HFFc6 (cell line): ENCODE data around the gene MS4A6A. TPM values are rescaled to one million over a fixed set of nuclear protein-coding genes. Genes with fewer than 3 reads are reported as not detected.

ENCODE experiments used
- DNase-seq: peaks from one replicate; pipeline ENCODE4 v3.0.0-alpha.2; 2018
- H3K27ac Mint-ChIP-seq: 2 replicates; pipeline ENCODE4 v1.8.0; 2020; ENCODE audit warnings: mild to moderate bottlenecking, mixed read lengths
- H3K27me3 Mint-ChIP-seq: 2 replicates; pipeline ENCODE4 v1.8.0; 2021; ENCODE audit warnings: mild to moderate bottlenecking, moderate library complexity, mixed read lengths; ENCODE audit not compliant: insufficient read depth
- H3K36me3 Mint-ChIP-seq: 2 replicates; pipeline ENCODE4 v1.8.0; 2021; ENCODE audit warnings: low read depth, mixed read lengths
- H3K4me1 Mint-ChIP-seq: 2 replicates; pipeline ENCODE4 v1.8.0; 2020; ENCODE audit warnings: low read depth, mixed read lengths
- H3K4me3 Mint-ChIP-seq: 2 replicates; pipeline ENCODE4 v1.8.0; 2020; ENCODE audit warnings: mild to moderate bottlenecking, moderate library complexity, mixed read lengths
- H3K9me3 Mint-ChIP-seq: 2 replicates; pipeline ENCODE4 v1.8.0; 2020; ENCODE audit warnings: mild to moderate bottlenecking, mixed read lengths
- CTCF ChIP-seq: fragments of 200-600 bp; sonication (generic); IDR thresholded peaks from 2 replicates; pipeline ENCODE4 v1.5.0; 2021; ENCODE audit warnings: antibody characterized with exemption, mild to moderate bottlenecking
- total RNA-seq, 6 experiments: library from RNA; stranded (reverse); fragmentation: NEBNext Ultra II Directional; extraction: Animal tissue kit (Norgen Biotek cat#: 25700); gene quantifications; 2 replicates in 1 of 6; 3 replicates in 5 of 6; pipeline ENCODE4 v1.2.3, GENCODE V29; 2021

The MS4A6A gene
- total RNA-seq, 6 experiments from 2014 or later: not detected

- DNase-seq: no peak
- H3K4me3 Mint-ChIP-seq: no peak overlapping the region
- no peak for TF ChIP-seq CTCF
- no peak overlapping the region for H3K27ac Mint-ChIP-seq
- H3K27me3 Mint-ChIP-seq: no peaks in the 10 kb centered on the region
- peaks cover 15% of the 10 kb centered on the region for H3K9me3 Mint-ChIP-seq
- H3K4me1 Mint-ChIP-seq: no peaks in the 10 kb centered on the region
- H3K36me3 Mint-ChIP-seq: no peaks in the 10 kb centered on the region
Measured at GRCh38 chr11:60214386-60214785, 31.5 kb upstream of the MS4A6A start.

GRCh38 chr11:60211206-60211605 lies 28.3 kb upstream of the MS4A6A start:
- TF ChIP-seq CTCF: no peak
- Mint-ChIP-seq H3K9me3 (peaks cover 6% of the 10 kb centered on the region), H3K27me3 (no peaks in the 10 kb centered on the region), H3K27ac (no peak overlapping the region), H3K4me3 (no peak overlapping the region), H3K36me3 (no peaks in the 10 kb centered on the region), H3K4me1 (no peaks in the 10 kb centered on the region)
- no peak for DNase-seq

GRCh38 chr11:60209977-60210376 lies 27.1 kb upstream of the MS4A6A start:
- Mint-ChIP-seq H3K27ac (no peak overlapping the region), H3K36me3 (no peaks in the 10 kb centered on the region), H3K4me1 (no peaks in the 10 kb centered on the region), H3K4me3 (no peak overlapping the region), H3K27me3 (no peaks in the 10 kb centered on the region), H3K9me3 (peaks cover 10% of the 10 kb centered on the region)
- no peak for DNase-seq
- TF ChIP-seq CTCF: no peak

- Mint-ChIP-seq H3K4me1 (no peaks in the 10 kb centered on the region), H3K27me3 (no peaks in the 10 kb centered on the region), H3K36me3 (no peaks in the 10 kb centered on the region), H3K4me3 (no peak overlapping the region), H3K9me3 (peaks cover 10% of the 10 kb centered on the region), H3K27ac (no peak overlapping the region)
- no peak for TF ChIP-seq CTCF
- DNase-seq: no peak
Measured at GRCh38 chr11:60208951-60209350, 26.1 kb upstream of the MS4A6A start.

GRCh38 chr11:60208146-60208895 lies 25.4 kb upstream of the MS4A6A start:
- H3K36me3 Mint-ChIP-seq: no peaks in the 10 kb centered on the region
- H3K9me3 Mint-ChIP-seq: peaks cover 10% of the 10 kb centered on the region
- TF ChIP-seq CTCF: no peak
- no peak overlapping the region for H3K4me3 Mint-ChIP-seq
- no peaks in the 10 kb centered on the region for H3K27me3 Mint-ChIP-seq
- no peaks in the 10 kb centered on the region for H3K4me1 Mint-ChIP-seq
- H3K27ac Mint-ChIP-seq: no peak overlapping the region
- DNase-seq: no peak
